HepG2 (cell line): ENCODE measurements around the gene DAZAP1. TPM values are rescaled to one million over a fixed set of nuclear protein-coding genes. Genes with fewer than 3 reads are reported as not detected.

Source experiments
- CCDC6 ChIP-seq: sonication (generic); formaldehyde crosslinking; IDR thresholded peaks from 2 replicates; pipeline ENCODE4 v1.8.1; 2022; ENCODE audit warnings: mild to moderate bottlenecking, missing genetic modification reagents, moderate library complexity
- CEBPZ ChIP-seq: IDR thresholded peaks from 2 replicates; pipeline ENCODE4 v1.6.1; 2012; ENCODE audit warnings: low read length, improper control_type of control experiment
- CHCHD3 ChIP-seq: sonication (generic); formaldehyde crosslinking; IDR thresholded peaks from 2 replicates; pipeline ENCODE4 v1.8.0; 2022; ENCODE audit warnings: mild to moderate bottlenecking, missing genetic modification reagents, moderate library complexity
- ELF4 ChIP-seq: sonication (generic); formaldehyde crosslinking; IDR thresholded peaks from 2 replicates; pipeline ENCODE4 v1.5.0; 2020; ENCODE audit warnings: missing genetic modification reagents, mild to moderate bottlenecking, moderate library complexity, borderline replicate concordance
- FLYWCH1 ChIP-seq: sonication (generic); formaldehyde crosslinking; IDR thresholded peaks from 2 replicates; pipeline ENCODE4 v1.8.1; 2023; ENCODE audit warnings: mild to moderate bottlenecking, missing genetic modification reagents
- FOSL2 ChIP-seq: sonication (generic); formaldehyde crosslinking; IDR thresholded peaks from 2 replicates; pipeline ENCODE4 v1.4.0; 2020; ENCODE audit warnings: missing genetic modification reagents
- FOXP1 ChIP-seq, 2 experiments: fragments of 450-650 bp in 1 of 2; IDR thresholded peaks; 2 replicates each; pipeline ENCODE4 v1.6.1; 2017 to 2018; ENCODE audit warnings: antibody characterized with exemption in 1 of 2
- GABPA ChIP-seq, 2 experiments: IDR thresholded peaks; 2 replicates each; pipeline ENCODE4 v1.6.1; 2011 to 2016; ENCODE audit warnings: low read depth in 2 of 2, low read length in 1 of 2, missing biosample characterization in 1 of 2, missing genetic modification characterization in 1 of 2
- LCORL ChIP-seq, 2 experiments: fragments of 450-650 bp in 1 of 2; sonication (generic) in 1 of 2; formaldehyde crosslinking in 1 of 2; IDR thresholded peaks; 2 replicates each; pipeline versions ENCODE4 v1.5.0 to v1.6.1; 2017 to 2020; ENCODE audit warnings: antibody characterized with exemption in 1 of 2, missing genetic modification reagents in 1 of 2
- MAZ ChIP-seq, 2 experiments: sonication (generic) in 1 of 2; formaldehyde crosslinking in 1 of 2; IDR thresholded peaks; 2 replicates each; pipeline versions ENCODE4 v1.5.0 to v1.6.1; 2012 to 2020; ENCODE audit warnings: low read depth in 2 of 2, mild to moderate bottlenecking in 2 of 2, borderline replicate concordance in 1 of 2, improper control_type of control experiment in 1 of 2, low read length in 1 of 2, missing genetic modification reagents in 1 of 2, moderate library complexity in 1 of 2
- RARA ChIP-seq: IDR thresholded peaks from 2 replicates; pipeline ENCODE4 v1.6.1; 2016; ENCODE audit warnings: missing genetic modification reagents, missing compliant biosample characterization
- REXO4 ChIP-seq: sonication (generic); formaldehyde crosslinking; IDR thresholded peaks from 2 replicates; pipeline ENCODE4 v1.8.0; 2022; ENCODE audit warnings: missing genetic modification reagents, mild to moderate bottlenecking, borderline replicate concordance
- SMYD3 ChIP-seq: sonication (generic); formaldehyde crosslinking; IDR thresholded peaks from 2 replicates; pipeline ENCODE4 v1.8.1; 2023; ENCODE audit warnings: mild to moderate bottlenecking, missing genetic modification reagents
- ZFY ChIP-seq: sonication (generic); formaldehyde crosslinking; IDR thresholded peaks from 2 replicates; pipeline ENCODE4 v1.4.0; 2020; ENCODE audit warnings: missing genetic modification reagents
- ZNF317 ChIP-seq: sonication (generic); formaldehyde crosslinking; IDR thresholded peaks from 2 replicates; pipeline ENCODE4 v1.5.0; 2020; ENCODE audit warnings: mild to moderate bottlenecking, missing genetic modification reagents
- ZNF44 ChIP-seq: sonication (generic); formaldehyde crosslinking; IDR thresholded peaks from 2 replicates; pipeline ENCODE4 v1.5.1; 2020; ENCODE audit warnings: mild to moderate bottlenecking, missing genetic modification reagents
- ZNF652 ChIP-seq: IDR thresholded peaks from 2 replicates; pipeline ENCODE4 v1.6.1; 2016; ENCODE audit warnings: low read depth, borderline replicate concordance
- ZNF720 ChIP-seq: sonication (generic); formaldehyde crosslinking; IDR thresholded peaks from 2 replicates; pipeline ENCODE4 v1.4.0; 2020; ENCODE audit warnings: missing genetic modification reagents
- ZNF747 ChIP-seq: sonication (generic); formaldehyde crosslinking; IDR thresholded peaks from 2 replicates; pipeline ENCODE4 v1.8.1; 2023; ENCODE audit warnings: missing genetic modification reagents, mild to moderate bottlenecking, borderline replicate concordance
- ZNF768 ChIP-seq: sonication (generic); formaldehyde crosslinking; IDR thresholded peaks from 2 replicates; pipeline ENCODE4 v1.4.0; 2020; ENCODE audit warnings: missing genetic modification reagents
- ZSCAN22 ChIP-seq: sonication (generic); formaldehyde crosslinking; IDR thresholded peaks from 2 replicates; pipeline ENCODE4 v1.4.0; 2020; ENCODE audit warnings: mild to moderate bottlenecking, missing genetic modification reagents
- polyA plus RNA-seq, 8 experiments: library from polyadenylated mRNA; depleted of rRNA in 3 of 8; stranded (reverse) in 7 of 8; unstranded in 1 of 8; fragments of >200 nt; fragmentation: Illumina TruSeq in 4 of 8; extraction: Trizol in 4 of 8; gene quantifications; 2 replicates each; pipeline versions ENCODE4 v1.2.1 to v1.2.3, GENCODE V29; 2011 to 2016; ENCODE audit warnings: low read depth in 4 of 8, missing spikeins in 1 of 8, mixed read lengths in 1 of 8; ENCODE audit not compliant: insufficient read depth in 1 of 8
- total RNA-seq, 5 experiments: library from RNA; depleted of rRNA; stranded (reverse); fragments of >200 nt; fragmentation: Illumina TruSeq; extraction: Trizol; gene quantifications; 2 replicates each; pipeline ENCODE4 v1.2.3, GENCODE V29; 2016; ENCODE audit warnings: low read depth in 1 of 5
- TF ChIP-seq, protein P1 (sequence below): sonication (generic); formaldehyde crosslinking; IDR thresholded peaks from 2 replicates; pipeline ENCODE4 v1.5.0; 2020; ENCODE audit warnings: mild to moderate bottlenecking, missing genetic modification reagents
- TF ChIP-seq, protein P2 (sequence below): sonication (generic); formaldehyde crosslinking; IDR thresholded peaks from 2 replicates; pipeline ENCODE4 v1.5.0; 2020; ENCODE audit warnings: missing genetic modification reagents

The DAZAP1 gene
- total and polyA plus RNA-seq, 2 of the 13 experiments (the other 11 are each of a cell fraction or from before 2014, with no cell fraction given) = 63.3 to 79.2 TPM

DNA sequence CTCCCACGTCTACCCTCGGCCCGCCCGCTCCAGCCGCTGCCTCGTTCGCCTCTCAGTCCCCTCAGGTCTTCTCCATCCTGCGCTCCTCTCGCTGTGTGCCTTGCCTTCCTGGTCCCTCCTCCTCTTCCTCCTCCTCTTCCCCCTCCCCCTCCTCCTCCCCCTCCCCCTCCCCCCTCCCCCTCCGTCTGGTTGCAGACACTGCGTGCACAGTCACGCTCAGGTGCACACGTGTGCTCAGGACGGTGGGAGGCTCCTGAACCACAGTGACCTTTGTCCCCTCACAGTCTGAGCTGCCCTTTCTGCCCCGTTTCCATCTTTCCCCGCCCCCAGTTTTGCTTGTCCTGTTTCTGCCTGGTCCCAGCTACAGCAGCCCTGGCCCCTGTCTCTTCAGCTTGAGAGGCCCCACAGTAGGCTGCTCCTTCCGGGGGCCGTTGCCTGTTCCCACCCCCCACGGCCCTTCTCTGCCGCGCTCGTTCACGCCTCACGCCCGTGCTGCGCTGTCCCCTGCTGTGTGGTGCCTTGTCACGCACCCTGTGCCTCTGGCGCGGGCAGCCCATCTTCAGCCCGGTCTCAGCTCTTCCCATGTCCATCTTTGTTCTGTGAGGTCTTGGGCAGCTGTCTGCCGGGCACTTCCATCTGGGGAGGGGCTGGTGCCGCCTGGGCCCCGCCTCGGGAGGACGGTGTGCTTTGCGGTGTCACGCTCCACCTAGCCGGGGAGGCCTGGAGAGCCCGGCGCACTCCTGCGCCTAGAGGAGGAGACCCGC, 17.0 kb downstream of the DAZAP1 start (continued):
- TF ChIP-seq FOXP1 (IDR thresholded peaks at IDR 0.05) = no peak
- TF ChIP-seq FOXP1 (CRISPR knock-in tag; IDR thresholded peaks at IDR 0.05) = peak; percentile 46; the same call in 1 of the 2 replicates
- TF ChIP-seq CCDC6 (CRISPR knock-in tag) = no peak
- TF ChIP-seq GABPA (IDR thresholded peaks at IDR 0.05; ENCODE audit: low read depth, low read length) = peak; percentile 26; the same call in 1 of the 2 replicates
- peak; percentile 71 for TF ChIP-seq GABPA (CRISPR knock-in tag; IDR thresholded peaks at IDR 0.05; ENCODE audit: low read depth)
- TF ChIP-seq ELF4 (CRISPR knock-in tag) = no peak
- no peak for TF ChIP-seq ZSCAN22
- TF ChIP-seq, protein P1, sequence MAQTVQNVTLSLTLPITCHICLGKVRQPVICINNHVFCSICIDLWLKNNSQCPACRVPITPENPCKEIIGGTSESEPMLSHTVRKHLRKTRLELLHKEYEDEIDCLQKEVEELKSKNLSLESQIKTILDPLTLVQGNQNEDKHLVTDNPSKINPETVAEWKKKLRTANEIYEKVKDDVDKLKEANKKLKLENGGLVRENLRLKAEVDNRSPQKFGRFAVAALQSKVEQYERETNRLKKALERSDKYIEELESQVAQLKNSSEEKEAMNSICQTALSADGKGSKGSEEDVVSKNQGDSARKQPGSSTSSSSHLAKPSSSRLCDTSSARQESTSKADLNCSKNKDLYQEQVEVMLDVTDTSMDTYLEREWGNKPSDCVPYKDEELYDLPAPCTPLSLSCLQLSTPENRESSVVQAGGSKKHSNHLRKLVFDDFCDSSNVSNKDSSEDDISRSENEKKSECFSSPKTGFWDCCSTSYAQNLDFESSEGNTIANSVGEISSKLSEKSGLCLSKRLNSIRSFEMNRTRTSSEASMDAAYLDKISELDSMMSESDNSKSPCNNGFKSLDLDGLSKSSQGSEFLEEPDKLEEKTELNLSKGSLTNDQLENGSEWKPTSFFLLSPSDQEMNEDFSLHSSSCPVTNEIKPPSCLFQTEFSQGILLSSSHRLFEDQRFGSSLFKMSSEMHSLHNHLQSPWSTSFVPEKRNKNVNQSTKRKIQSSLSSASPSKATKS (CRISPR knock-in tag) = no peak
- TF ChIP-seq ZNF720 (CRISPR knock-in tag) = no peak
- TF ChIP-seq, protein P2, sequence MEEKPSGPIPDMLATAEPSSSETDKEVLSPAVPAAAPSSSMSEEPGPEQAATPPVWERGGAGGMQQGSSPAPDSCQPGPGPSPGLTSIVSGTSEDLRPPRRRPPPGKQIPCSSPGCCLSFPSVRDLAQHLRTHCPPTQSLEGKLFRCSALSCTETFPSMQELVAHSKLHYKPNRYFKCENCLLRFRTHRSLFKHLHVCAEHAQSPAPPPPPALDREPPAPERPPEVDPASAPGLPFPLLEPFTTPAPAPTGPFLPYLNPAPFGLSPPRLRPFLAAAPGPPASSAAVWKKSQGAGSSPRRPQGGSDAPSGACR = peak; percentile 79; the same call in 1 of the 2 replicates
- TF ChIP-seq ZNF652 = no peak
- no peak for TF ChIP-seq LCORL (IDR thresholded peaks at IDR 0.05)
- peak; percentile 82; the same call in 1 of the 2 replicates for TF ChIP-seq LCORL (CRISPR knock-in tag; IDR thresholded peaks at IDR 0.05)
- no peak for TF ChIP-seq ZFY (CRISPR knock-in tag)
- peak; percentile 33; the same call in 1 of the 2 replicates for TF ChIP-seq FOSL2 (CRISPR knock-in tag)
- TF ChIP-seq FLYWCH1 (CRISPR knock-in tag) = no peak
- peak; percentile 77 for TF ChIP-seq RARA
- TF ChIP-seq CEBPZ = no peak
- TF ChIP-seq SMYD3 = no peak
- peak; percentile 94 for TF ChIP-seq ZNF317 (CRISPR knock-in tag)
- 0 out of 2 replicates have a peak, but pooled peaks have one; percentile 39 for TF ChIP-seq MAZ (IDR thresholded peaks at IDR 0.05; ENCODE audit: borderline replicate concordance, low read depth, low read length)
- peak; percentile 91 for TF ChIP-seq MAZ (CRISPR knock-in tag; IDR thresholded peaks at IDR 0.05; ENCODE audit: low read depth)
- no peak for TF ChIP-seq REXO4 (CRISPR knock-in tag)
- TF ChIP-seq CHCHD3 (CRISPR knock-in tag) = no peak
- TF ChIP-seq ZNF768 (CRISPR knock-in tag) = peak; percentile 30; the same call in 1 of the 2 replicates
- TF ChIP-seq ZNF747 (CRISPR knock-in tag) = peak; percentile 54; the same call in 1 of the 2 replicates
- 0 out of 2 replicates have a peak, but pooled peaks have one; percentile 54 for TF ChIP-seq ZNF44 (CRISPR knock-in tag)
